HepG2 (cell line): Measurements from ENCODE around the gene RIMS3. TPM values are rescaled to one million over a fixed set of nuclear protein-coding genes. Genes with fewer than 3 reads are reported as not detected.
"Not testable (repeated sequence)": the region's sequence is repeated elsewhere in the genome, so short reads cannot be mapped to it uniquely, and the experiment has no call there.

Source experiments
- ATAC-seq: fragments of 200-7000 bp; cut with Tn5 transposase; 3 replicates; pipeline ENCODE4 v1.9.1; 2020; ENCODE audit warnings: mild to moderate bottlenecking, moderate library complexity
- BruUV-seq: library from RNA; stranded (reverse); fragments of 400-500 nt; replicated peaks from 2 replicates; lab custom pipeline; 2021; lab: Mats Ljungman, UMichigan
- CTCF ChIA-PET: fragments of 300-600 bp; formaldehyde crosslinking; extraction: SDS; loops from one replicate; lab custom pipeline; 2021; ENCODE audit warnings: low total read pairs, inconsistent platforms, low intra/inter-chr PET ratio; lab: Yijun Ruan, JAX
- POLR2A ChIA-PET: fragments of 350-600 bp; sonication (Branson Sonifier 250); formaldehyde crosslinking; loops from one replicate; lab custom pipeline; 2020; ENCODE audit warnings: antibody characterized with exemption, inconsistent platforms; lab: Yijun Ruan, JAX
- DNase-seq: peaks from one replicate; pipeline ENCODE4 v3.0.0-alpha.2; 2015; ENCODE audit warnings: low spot score
- FAIRE-seq: peaks from 3 replicates; lab custom pipeline; 2011; peaks lifted over from hg19 to GRCh38; lab: Jason Lieb, UNC
- H2AFZ ChIP-seq: one replicate; pipeline ENCODE4 v1.6.1; 2011; ENCODE audit warnings: low read length, inconsistent platforms
- H3K27ac ChIP-seq: fragments of 300-600 bp; 3 replicates; pipeline ENCODE4 v1.8.0; 2011; ENCODE audit warnings: mixed run types, mild to moderate bottlenecking, mixed read lengths, low read length, inconsistent platforms; ENCODE audit not compliant: insufficient read depth; ENCODE audit errors: extremely low read length
- H3K27me3 ChIP-seq, 2 experiments: fragments of 200-600 bp in 1 of 2; 2 replicates in 1 of 2; 3 replicates in 1 of 2; pipeline versions ENCODE4 v1.6.0 to v1.8.0; 2011; ENCODE audit warnings: low read length in 2 of 2, mild to moderate bottlenecking in 2 of 2, moderate library complexity in 2 of 2, inconsistent platforms in 1 of 2; ENCODE audit not compliant: insufficient read depth in 2 of 2, control insufficient read depth in 1 of 2
- H3K36me3 ChIP-seq, 2 experiments: fragments of 200-600 bp in 1 of 2; replicated peaks in 1 of 2; 2 replicates in 1 of 2; 3 replicates in 1 of 2; pipeline versions ENCODE4 v1.5.1 to v1.8.0; 2011; ENCODE audit warnings: low read length in 2 of 2, inconsistent platforms in 1 of 2; ENCODE audit not compliant: insufficient read depth in 2 of 2, control insufficient read depth in 1 of 2
- H3K4me1 ChIP-seq: 2 replicates; pipeline ENCODE4 v1.5.1; 2012; ENCODE audit warnings: low read length, inconsistent platforms; ENCODE audit not compliant: insufficient read depth
- H3K4me2 ChIP-seq: 2 replicates; pipeline ENCODE4 v1.6.0; 2011; ENCODE audit warnings: low read depth, low read length, inconsistent platforms
- H3K4me3 ChIP-seq, 3 experiments: fragments of 200-600 bp in 1 of 3; sonication (generic), shearing (Covaris generic) in 1 of 3; replicated peaks in 1 of 3; 2 replicates each; pipeline ENCODE4 v1.5.1; 2011 to 2016; ENCODE audit warnings: low read length in 3 of 3, inconsistent platforms in 2 of 3, low read depth in 2 of 3, mild to moderate bottlenecking in 2 of 3, control low read depth in 1 of 3, mixed read lengths in 1 of 3; ENCODE audit not compliant: insufficient read depth in 1 of 3
- H3K79me2 ChIP-seq: one replicate; pipeline ENCODE4 v1.6.1; 2011; ENCODE audit warnings: low read length, inconsistent platforms; ENCODE audit not compliant: insufficient read depth
- H3K9ac ChIP-seq: 2 replicates; pipeline ENCODE4 v1.6.0; 2011; ENCODE audit warnings: mild to moderate bottlenecking, low read depth, low read length, inconsistent platforms; ENCODE audit not compliant: insufficient read depth
- H3K9me3 ChIP-seq: 2 replicates; pipeline ENCODE4 v1.5.1; 2012; ENCODE audit warnings: mild to moderate bottlenecking, low read length
- H4K20me1 ChIP-seq: 2 replicates; pipeline ENCODE4 v1.6.0; 2011; ENCODE audit warnings: inconsistent platforms, mild to moderate bottlenecking, low read length, moderate library complexity; ENCODE audit not compliant: insufficient read depth
- ZBTB4 ChIP-seq: sonication (generic); formaldehyde crosslinking; IDR thresholded peaks from 2 replicates; pipeline ENCODE4 v1.4.0; 2020; ENCODE audit warnings: missing genetic modification reagents, mild to moderate bottlenecking, borderline replicate concordance
- ZNF7 ChIP-seq: IDR thresholded peaks from 2 replicates; pipeline ENCODE4 v1.6.1; 2016; ENCODE audit warnings: missing biosample characterization, missing genetic modification reagents
- WGBS: methylation state at CpG from one replicate; pipeline ENCODE4 v1.1.6; 2017; ENCODE audit warnings: low lambda C conversion rate; 5-methylcytosine and 5-hydroxymethylcytosine counted together
- in situ Hi-C: cut with HindIII; loops from 2 replicates; pipeline ENCODE4 v1.10.0; 2017; ENCODE audit warnings: low pct_unique_long_range_greater_than_20kb; ENCODE audit not compliant: extremely low pct_ligation_motif_present
- intact Hi-C: fragments of 100-400 bp; cut with micrococcal nuclease; formaldehyde crosslinking; loops from one replicate; pipeline ENCODE4 v1.10.0; 2022; ENCODE audit not compliant: unreplicated experiment
- polyA plus RNA-seq, 8 experiments: library from polyadenylated mRNA; depleted of rRNA in 3 of 8; stranded (reverse) in 7 of 8; unstranded in 1 of 8; fragments of >200 nt; fragmentation: Illumina TruSeq in 4 of 8; extraction: Trizol in 4 of 8; gene quantifications; 2 replicates each; pipeline versions ENCODE4 v1.2.1 to v1.2.3, GENCODE V29; 2011 to 2016; ENCODE audit warnings: low read depth in 4 of 8, missing spikeins in 1 of 8, mixed read lengths in 1 of 8; ENCODE audit not compliant: insufficient read depth in 1 of 8
- total RNA-seq, 5 experiments: library from RNA; depleted of rRNA; stranded (reverse); fragments of >200 nt; fragmentation: Illumina TruSeq; extraction: Trizol; gene quantifications; 2 replicates each; pipeline ENCODE4 v1.2.3, GENCODE V29; 2016; ENCODE audit warnings: low read depth in 1 of 5

The RIMS3 gene
- total and polyA plus RNA-seq, 2 of the 13 experiments (the other 11 are each of a cell fraction or from before 2014, with no cell fraction given): 2.1 to 5.4 TPM

GRCh38 chr1:40575336-40575735 is 90.1 kb downstream of the RIMS3 start:
- no peak for ATAC-seq
- CTCF ChIA-PET: no interaction called here
- in situ Hi-C loops: no loop called here
- Histone ChIP-seq H3K36me3 (no peaks in the 10 kb centered on the region), H3K27me3 (peaks cover 0 to 7% of the 10 kb centered on the region in 2 experiments; a peak in 2 of 5 replicates), H3K9me3 (no peaks in the 10 kb centered on the region), H4K20me1 (no peaks in the 10 kb centered on the region), H2AFZ (no peak overlapping the region)
- no peak for FAIRE-seq
- no peak for DNase-seq
- BruUV-seq: no TSS peak
- TF ChIP-seq ZNF7 (CRISPR knock-in tag): no peak
- TF ChIP-seq ZBTB4 (CRISPR knock-in tag): no peak
- TF ChIP-seq, all 625 proteins: peak for 0
- Histone ChIP-seq H3K4me1 (no peaks in the 10 kb centered on the region), H3K79me2 (no peaks in the 10 kb centered on the region), H3K4me3 (no peak overlapping the region), H3K4me2 (no peak overlapping the region), H3K9ac (no peak overlapping the region), H3K27ac (no peak overlapping the region)
- POLR2A ChIA-PET: no interaction called here
- intact Hi-C loops: no loop called here

- H3K36me3 ChIP-seq, H4K20me1 ChIP-seq, ATAC-seq, POLR2A ChIA-PET, H3K4me1 ChIP-seq, H2AFZ ChIP-seq, H3K9me3 ChIP-seq, H3K9ac ChIP-seq, FAIRE-seq, intact Hi-C loops, in situ Hi-C loops, H3K27ac ChIP-seq, H3K4me2 ChIP-seq, BruUV-seq, CTCF ChIA-PET, H3K79me2 ChIP-seq, H3K4me3 ChIP-seq, H3K27me3 ChIP-seq, DNase-seq: not testable (repeated sequence)
- 41% methylated on average over 3 of the region's 3 CpGs for WGBS
Observed at GRCh38 chr1:40574805-40575204, 90.7 kb downstream of the RIMS3 start.

Other genes with a start within 250 kb of the RIMS3 start
- gene ZFP69B, start 215.2 kb downstream of the RIMS3 start, total RNA-seq (2016; rRNA removed; fragmentation: Illumina TruSeq; extraction: Trizol): 7.7 and 10.8 TPM in 2 replicates
- 4.6 and 4.9 TPM in 2 replicates for gene ZFP69B, start 215.2 kb downstream of the RIMS3 start, polyA plus RNA-seq (2011; rRNA removed)
- gene ZFP69, start 188.4 kb downstream of the RIMS3 start, total RNA-seq (2016; rRNA removed; fragmentation: Illumina TruSeq; extraction: Trizol): 5.6 and 6.3 TPM in 2 replicates
- 2.1 and 2.6 TPM in 2 replicates for gene ZFP69, start 188.4 kb downstream of the RIMS3 start, polyA plus RNA-seq (2011; rRNA removed)
- gene EXO5, start 156.9 kb downstream of the RIMS3 start, total RNA-seq (2016; rRNA removed; fragmentation: Illumina TruSeq; extraction: Trizol): 20.5 and 29.6 TPM in 2 replicates
- gene EXO5, start 156.9 kb downstream of the RIMS3 start, polyA plus RNA-seq (2011; rRNA removed): 7.4 and 9.9 TPM in 2 replicates
- gene ZNF684, start 134.0 kb downstream of the RIMS3 start, total RNA-seq (2016; rRNA removed; fragmentation: Illumina TruSeq; extraction: Trizol): 15.2 and 18.8 TPM in 2 replicates
- 6.3 and 6.5 TPM in 2 replicates for gene ZNF684, start 134.0 kb downstream of the RIMS3 start, polyA plus RNA-seq (2011; rRNA removed)
- 33.9 and 41.3 TPM in 2 replicates for gene NFYC, start 26.0 kb upstream of the RIMS3 start, total RNA-seq (2016; rRNA removed; fragmentation: Illumina TruSeq; extraction: Trizol)
- gene NFYC, start 26.0 kb upstream of the RIMS3 start, polyA plus RNA-seq (2011; rRNA removed): 69.6 and 73.7 TPM in 2 replicates
- gene KCNQ4, start 118.1 kb upstream of the RIMS3 start, total RNA-seq (2016; rRNA removed; fragmentation: Illumina TruSeq; extraction: Trizol): 0.02 TPM in 1 of 2 replicates, not detected in the other
- 0.03 and 0.09 TPM in 2 replicates for gene KCNQ4, start 118.1 kb upstream of the RIMS3 start, polyA plus RNA-seq (2011; rRNA removed)
- 5.8 and 9.9 TPM in 2 replicates for gene CITED4, start 196.7 kb upstream of the RIMS3 start, total RNA-seq (2016; rRNA removed; fragmentation: Illumina TruSeq; extraction: Trizol)
- 1.5 and 2.0 TPM in 2 replicates for gene CITED4, start 196.7 kb upstream of the RIMS3 start, polyA plus RNA-seq (2011; rRNA removed)